Heart right ventricle (tissue), 16 donors: ENCODE results near the gene TIMM9. TPM values are rescaled to one million over a fixed set of nuclear protein-coding genes. Genes with fewer than 3 reads are reported as not detected.
"Not testable (repeated sequence)": the region's sequence is repeated elsewhere in the genome, so short reads cannot be mapped to it uniquely, and the experiment has no call there.

Experiments
- ATAC-seq, 8 donors: fragments of 200-7000 bp; cut with Tn5 transposase; one replicate each; pipeline ENCODE4 v1.9.1; 2020; ENCODE audit warnings: mild to moderate bottlenecking in 8 of 8, moderate library complexity in 8 of 8, moderate number of reproducible peaks in 1 of 8
- DNase-seq, 2 donors: peaks; one replicate each; pipeline ENCODE4 v3.0.0-alpha.2; 2020
- H3K27ac ChIP-seq, 10 donors: fragments of 200-600 bp; sonication (generic) in 2 of 10; one replicate each; pipeline versions ENCODE4 v1.5.0 to v1.8.0; 2020 to 2022; ENCODE audit warnings: mild to moderate bottlenecking in 3 of 10
- H3K27me3 ChIP-seq, 7 donors: fragments of 200-600 bp; one replicate each; pipeline ENCODE4 v1.8.0; 2021 to 2022; ENCODE audit warnings: mild to moderate bottlenecking in 2 of 7
- H3K36me3 ChIP-seq, 9 donors: fragments of 200-600 bp; sonication (generic) in 1 of 9; one replicate each; pipeline versions ENCODE4 v1.5.0 to v1.8.0; 2020 to 2022; ENCODE audit warnings: mild to moderate bottlenecking in 2 of 9
- H3K4me1 ChIP-seq, 9 donors: fragments of 200-600 bp; sonication (generic) in 1 of 9; one replicate each; pipeline versions ENCODE4 v1.5.0 to v1.8.0; 2020 to 2022; ENCODE audit warnings: mild to moderate bottlenecking in 4 of 9
- H3K4me3 ChIP-seq, 10 donors: fragments of 200-600 bp; sonication (generic) in 2 of 10; one replicate each; pipeline versions ENCODE4 v1.5.0 to v1.8.0; 2020 to 2022; ENCODE audit warnings: mild to moderate bottlenecking in 7 of 10, moderate library complexity in 2 of 10
- H3K9me3 ChIP-seq, 11 donors: fragments of 200-600 bp in 10 of 11; sonication (generic) in 2 of 11; one replicate each; pipeline versions ENCODE4 v1.5.0 to v1.8.0; 2013 to 2022; ENCODE audit warnings: mild to moderate bottlenecking in 2 of 11, control low read depth in 1 of 11, moderate library complexity in 1 of 11
- CTCF ChIP-seq, 9 donors: fragments of 200-600 bp; sonication (generic) in 2 of 9; IDR thresholded peaks; one replicate each; pipeline versions ENCODE4 v1.5.0 to v1.8.0; 2021 to 2022; ENCODE audit warnings: antibody characterized with exemption in 9 of 9, mild to moderate bottlenecking in 5 of 9, moderate library complexity in 1 of 9
- WGBS, 2 donors: extraction: QIAGEN DNeasy Blood & Tissue Kit; methylation state at CpG; one replicate each; pipeline ENCODE4 v1.1.7; 2013; ENCODE audit warnings: inconsistent platforms in 1 of 2; 5-methylcytosine and 5-hydroxymethylcytosine counted together
- intact Hi-C, 10 donors: fragments of 100-400 bp; cut with DNase I; formaldehyde crosslinking; loops; one replicate each; pipeline versions ENCODE4 v1.11.1 to v1.14.2; 2022
- polyA plus RNA-seq, 2 donors: library from polyadenylated mRNA; stranded (reverse); fragments of 200-250 nt; gene quantifications; one replicate each; pipeline ENCODE4 v1.2.3, GENCODE V29; 2013
- total RNA-seq, 10 donors: library from RNA; stranded (reverse); fragmentation: NEBNext Ultra II Directional in 3 of 10; extraction: Animal tissue kit (Norgen Biotek cat#: 25700) in 3 of 10; gene quantifications; one replicate each; pipeline versions ENCODE4 v1.2.1 to v1.2.4, GENCODE V29; 2021 to 2023
- donor health status: Arrhythmogenic right ventricular cardiomyopathy.
- donor health status: ischemic (EF 13 %, LVEDD 7.1; RV severe dilation, severe dysfunction).
- donor health status: healthy with polysubstance abuse.
- donor health status: DM: no; HTN: yes; CAD: no.
- donor health status: DM: no; HTN: no; CAD: no.
- donor health status: ischemic (EF 25% LVEDD 6.9; RV normal size, moderate dysfunction).
- donor health status: ischemic (EF 25% LVEDD 5.7; RV mildly dilated, moderate dysfunction).
- donor health status: healthy.
- donor health status: DM: yes; HTN: yes; CAD: no.
- donor health status: Ischemic cardiomyopathy.
- donor health status: ischemic (EF 35%, LVEDD 5.7; RV mildly dilated, moderate dysfunction).
- donor health status: nonischemic (EF 11% LVEDD 7.7; RV severe dilation, severe dysfunction).
- donor health status: DM: yes; HTN: yes; CAD: no.
- donor health status: PGD.
- donor health status: ischemic (EF 29% LVEDD 5.4; RV normal size, mild dysfunction).
- donor health status: nonischemic (EF 23%, LVEDD 6.1; RV moderate dilation, normal function).

TIMM9 gene
- total and polyA plus RNA-seq, 12 donors: 23.8 to 46.9 (median 26.3) TPM

GRCh38 chr14:58367296-58367695 lies 60.0 kb downstream of the TIMM9 start:
- no peak for TF ChIP-seq CTCF (IDR thresholded peaks at IDR 0.05)
- ATAC-seq (peak in 1 of 8 donors; percentile 22), DNase-seq (no peak)
- H3K27me3 ChIP-seq: no peaks in the 10 kb centered on the region
- 73% methylated on average over 3 of the region's 3 CpGs for WGBS, 2 donors
- intact Hi-C loops: loop anchor here in 2 of 10 donors (10.0 kb wide), 2 partner anchors 62 to 262 kb away; no protein-coding TSS in a partner anchor
- no peak overlapping the region for H3K4me3 ChIP-seq
- H3K9me3 ChIP-seq: no peaks in the 10 kb centered on the region
- no peaks in the 10 kb centered on the region for H3K4me1 ChIP-seq
- H3K27ac ChIP-seq: no peak overlapping the region
- H3K36me3 ChIP-seq: peaks cover 0 to 100% (median 43%) of the 10 kb centered on the region in 9 donors

GRCh38 chr14:58364316-58364715 lies 63.0 kb downstream of the TIMM9 start:
- no peak for TF ChIP-seq CTCF (IDR thresholded peaks at IDR 0.05)
- no peak for DNase-seq
- H3K36me3 ChIP-seq: peaks cover 0 to 100% (median 64%) of the 10 kb centered on the region in 9 donors
- intact Hi-C loops: loop anchor here in 2 of 10 donors (10.0 kb wide), 2 partner anchors 60 to 260 kb away; no protein-coding TSS in a partner anchor
- H3K27ac ChIP-seq: no peak overlapping the region
- 83 to 84% methylated on average over 4 of the region's 4 CpGs for whole genome bisulfite sequencing, 2 donors
- no peaks in the 10 kb centered on the region for H3K27me3 ChIP-seq
- no peaks in the 10 kb centered on the region for H3K4me1 ChIP-seq
- H3K4me3 ChIP-seq: no peak overlapping the region
- ATAC-seq: no peak
- no peaks in the 10 kb centered on the region for H3K9me3 ChIP-seq

- no peaks in the 10 kb centered on the region for H3K9me3 ChIP-seq
- ATAC-seq: no peak
- H3K27me3 ChIP-seq: no peaks in the 10 kb centered on the region
- intact Hi-C loops: loop anchor here in 2 of 10 donors (10.0 kb wide), 2 partner anchors 58 to 258 kb away; no protein-coding TSS in a partner anchor
- no peak overlapping the region for H3K4me3 ChIP-seq
- H3K27ac ChIP-seq: no peak overlapping the region
- H3K4me1 ChIP-seq: no peaks in the 10 kb centered on the region
- no peak for DNase-seq
- WGBS, 2 donors: 94 to 95% methylated on average over 3 of the region's 3 CpGs
- TF ChIP-seq CTCF (IDR thresholded peaks at IDR 0.05): peak in 6 of 9 donors; percentile 33 to 47 (median 38)
- peaks cover 0 to 98% (median 60%) of the 10 kb centered on the region in 9 donors for H3K36me3 ChIP-seq
These were observed 64.4 kb downstream of the TIMM9 start for GRCh38 chr14:58362798-58363412.

GRCh38 chr14:58362272-58362671 lies 65.1 kb downstream of the TIMM9 start:
- intact Hi-C loops: loop anchor here in 2 of 10 donors (10.0 kb wide), 2 partner anchors 57 to 257 kb away; no protein-coding TSS in a partner anchor
- H3K9me3 ChIP-seq, H3K27ac ChIP-seq, ATAC-seq, DNase-seq, H3K27me3 ChIP-seq, H3K4me3 ChIP-seq, H3K4me1 ChIP-seq: not testable (repeated sequence)
- H3K36me3 ChIP-seq: peaks cover 0 to 98% (median 55%) of the 10 kb centered on the region in 9 donors
- 90 to 93% methylated on average over 1 of the region's 1 CpG for WGBS, 2 donors

Other genes with a start within 250 kb of the TIMM9 start
- 10 to 100 TPM; 60.5 to 83.2 (median 72.8) TPM for gene ACTR10, start 227.4 kb downstream of the TIMM9 start, total RNA-seq
- gene ACTR10, start 227.4 kb downstream of the TIMM9 start, polyA plus RNA-seq: 10 to 100 TPM; 64.6 to 88.9 TPM
- gene PSMA3, start 182.7 kb downstream of the TIMM9 start, total RNA-seq: 100 to 1,000 TPM; 122 to 235 (median 150) TPM
- 100 to 1,000 TPM; 207 to 227 TPM for gene PSMA3, start 182.7 kb downstream of the TIMM9 start, polyA plus RNA-seq
- 10 to 100 TPM; 14.0 to 19.1 (median 17.3) TPM for gene ARID4A, start 129.0 kb downstream of the TIMM9 start, total RNA-seq
- gene ARID4A, start 129.0 kb downstream of the TIMM9 start, polyA plus RNA-seq: 10 to 100 TPM in 1 of 2 donors, 1 to 10 TPM in 1; 2.7 to 18.7 TPM
- gene TOMM20L, start 31.6 kb downstream of the TIMM9 start, total RNA-seq: not detected
- not detected for gene TOMM20L, start 31.6 kb downstream of the TIMM9 start, polyA plus RNA-seq
- 10 to 100 TPM in 9 of 10 donors, 1 to 10 TPM in 1; 8.0 to 15.9 (median 12.4) TPM for gene KIAA0586, start 188 bp upstream of the TIMM9 start, total RNA-seq
- 1 to 10 TPM; 3.8 to 6.3 TPM for gene KIAA0586, start 188 bp upstream of the TIMM9 start, polyA plus RNA-seq
- 1 to 10 TPM; 1.3 to 5.5 (median 3.1) TPM for gene DACT1, start 210.4 kb upstream of the TIMM9 start, total RNA-seq
- gene DACT1, start 210.4 kb upstream of the TIMM9 start, polyA plus RNA-seq: 1 to 10 TPM; 1.1 to 1.7 TPM